Right renal pelvis (tissue), 4 donors: ENCODE measurements around the gene QKI. TPM values are rescaled to one million over a fixed set of nuclear protein-coding genes. Genes with fewer than 3 reads are reported as not detected.
A peak's percentile ranks its signal among the peaks of the same experiment; 100 is the strongest.

Source experiments
- DNase-seq, 4 donors: peaks; one replicate each; pipeline ENCODE4 v3.0.0-alpha.2; 2013; ENCODE audit warnings: low read depth in 4 of 4, low spot score in 3 of 4, missing footprints in 1 of 4
- polyA plus RNA-seq, 4 donors: library from polyadenylated mRNA; unstranded; fragments of 120-200 nt; gene quantifications; one replicate each; pipeline ENCODE4 v1.2.1, GENCODE V29; 2013; ENCODE audit not compliant: insufficient read length in 4 of 4

QKI gene
- polyA plus RNA-seq, 4 donors: 186 to 222 (median 210) TPM

DNA sequence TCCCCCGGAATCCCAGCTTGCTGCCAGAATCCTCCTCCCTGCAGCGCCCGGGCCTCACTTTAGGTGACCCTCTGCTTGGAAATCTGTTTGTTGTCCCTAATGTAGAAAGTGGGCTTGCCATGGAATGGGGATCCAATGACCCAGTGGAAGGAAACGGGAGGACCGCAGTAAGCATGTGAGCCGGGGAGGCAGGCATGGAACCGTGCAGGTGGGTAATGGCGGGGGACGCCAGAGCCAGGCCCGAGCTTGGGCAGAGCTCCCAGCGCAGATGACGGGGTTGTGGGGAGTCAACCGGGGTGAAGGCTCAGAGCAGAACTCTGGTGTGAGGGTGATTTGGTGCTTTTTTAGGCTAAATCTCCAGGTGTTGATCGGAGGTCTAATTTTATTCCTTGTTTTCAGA is 188.3 kb downstream of the QKI start:
- no peak for DNase-seq

DNA sequence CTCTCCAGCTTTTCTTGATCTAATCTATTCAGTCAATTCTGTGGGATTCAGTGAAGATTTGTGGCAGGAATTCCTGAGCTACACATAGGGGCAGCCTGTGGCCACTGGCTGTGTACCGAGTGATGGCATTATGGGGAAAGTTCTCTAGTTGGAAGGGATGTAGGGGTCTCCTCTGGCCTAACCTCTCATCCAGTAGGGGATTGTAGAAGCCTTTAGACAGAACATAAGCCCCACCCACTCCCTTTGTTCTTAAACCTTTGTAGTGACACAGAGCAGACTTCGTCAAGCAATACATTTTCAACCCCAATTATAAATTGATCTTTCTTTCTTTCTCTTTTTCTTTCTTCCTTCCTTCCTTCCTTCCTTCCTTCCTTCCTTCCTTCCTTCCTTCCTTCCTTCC is 188.9 kb downstream of the QKI start:
- no peak for DNase-seq

DNA sequence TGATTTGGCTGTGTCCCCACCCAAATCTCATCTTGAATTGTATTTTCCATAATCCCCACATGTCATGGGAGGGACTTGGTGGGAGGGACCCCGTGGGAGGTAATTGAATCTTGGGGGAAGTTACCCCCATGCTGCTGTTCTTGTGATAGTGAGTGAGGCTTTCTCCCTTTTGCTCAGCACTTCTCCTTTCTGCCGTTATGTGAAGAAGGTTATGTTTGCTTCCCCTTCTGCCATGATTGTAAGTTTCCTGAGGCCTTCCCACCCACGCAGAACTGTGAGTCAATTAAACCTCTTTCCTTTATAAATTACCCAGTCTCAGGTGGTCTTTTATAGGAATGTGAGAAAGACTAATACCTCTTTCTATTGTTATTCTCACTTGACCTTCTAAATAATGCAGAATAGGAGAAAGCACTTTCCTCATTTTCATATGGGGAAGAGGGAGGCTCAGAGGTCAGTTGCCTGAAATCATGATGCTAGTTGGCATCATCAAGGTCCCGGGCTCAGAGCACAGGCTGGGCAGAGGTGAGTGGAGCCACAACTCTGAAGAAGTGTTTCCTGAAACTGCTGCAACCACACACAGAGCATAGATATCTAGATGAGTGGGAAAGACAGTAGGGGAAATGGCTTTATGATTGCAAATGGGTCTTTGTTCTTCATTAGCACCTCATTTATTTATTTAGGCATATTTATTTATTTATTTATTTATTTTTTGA is 191.0 kb downstream of the QKI start:
- DNase-seq: no peak

DNA sequence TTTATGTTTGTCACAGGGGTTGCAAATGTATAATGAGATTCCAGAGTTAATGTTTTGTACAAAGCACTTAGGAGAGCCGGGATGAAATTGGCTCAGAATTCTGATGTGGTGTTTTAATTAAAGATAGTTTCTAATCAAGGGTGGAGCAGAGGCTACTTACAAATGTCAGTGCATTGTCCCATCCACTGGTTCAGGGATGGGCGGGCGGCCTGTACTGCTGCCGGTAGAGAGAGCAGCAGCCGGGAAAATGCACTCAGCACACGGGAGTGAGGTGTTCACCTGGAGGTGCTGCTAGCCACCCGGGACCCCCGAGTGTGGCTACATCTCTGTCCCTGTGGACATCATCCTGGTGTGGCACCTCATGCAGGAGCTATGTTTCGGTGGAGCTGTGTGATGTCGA is 193.3 kb downstream of the QKI start:
- DNase-seq: no peak

DNA sequence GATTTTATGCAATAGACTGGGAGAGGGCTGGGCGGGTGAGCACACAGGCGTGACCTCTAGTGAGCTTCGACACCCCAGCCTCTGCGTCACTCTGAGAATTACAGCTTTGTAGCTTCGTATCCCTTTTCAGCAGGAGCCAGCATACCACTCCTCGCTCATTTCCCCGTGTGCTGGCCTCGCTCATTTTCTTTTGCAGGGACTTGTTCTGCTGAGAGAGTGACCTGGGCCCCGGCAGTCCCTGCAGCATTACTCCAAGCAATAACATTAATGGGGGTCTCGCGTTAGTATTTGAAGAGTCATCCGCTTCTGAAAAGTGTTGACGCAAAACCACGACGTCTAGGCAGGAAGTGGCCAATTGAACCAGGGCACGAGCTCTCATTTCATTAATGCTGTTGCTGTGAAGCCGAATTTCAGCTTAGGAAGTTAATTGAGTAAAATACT is 193.7 kb downstream of the QKI start:
- peak in 1 of 4 donors; percentile 22 for DNase-seq

DNA sequence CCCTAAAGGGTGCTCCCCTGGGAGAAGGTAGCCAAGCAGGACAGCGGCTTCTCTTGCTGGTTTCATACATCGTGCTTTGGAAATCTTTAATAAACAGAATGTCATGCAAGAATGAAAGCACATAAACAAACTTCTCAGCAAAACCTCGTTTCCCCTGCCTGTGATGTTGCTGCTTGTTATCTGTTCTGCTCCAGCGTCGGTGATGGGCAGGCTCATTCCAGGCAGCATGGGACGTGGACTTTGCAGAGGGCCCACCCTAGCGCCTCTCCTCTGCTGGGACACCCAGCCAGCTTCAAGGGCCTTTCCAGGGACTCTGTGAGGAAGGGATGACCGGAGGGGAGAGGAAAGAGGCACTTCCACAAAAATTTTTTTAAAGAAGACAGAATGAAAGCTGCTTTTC is 197.7 kb downstream of the QKI start:
- no peak for DNase-seq

DNA sequence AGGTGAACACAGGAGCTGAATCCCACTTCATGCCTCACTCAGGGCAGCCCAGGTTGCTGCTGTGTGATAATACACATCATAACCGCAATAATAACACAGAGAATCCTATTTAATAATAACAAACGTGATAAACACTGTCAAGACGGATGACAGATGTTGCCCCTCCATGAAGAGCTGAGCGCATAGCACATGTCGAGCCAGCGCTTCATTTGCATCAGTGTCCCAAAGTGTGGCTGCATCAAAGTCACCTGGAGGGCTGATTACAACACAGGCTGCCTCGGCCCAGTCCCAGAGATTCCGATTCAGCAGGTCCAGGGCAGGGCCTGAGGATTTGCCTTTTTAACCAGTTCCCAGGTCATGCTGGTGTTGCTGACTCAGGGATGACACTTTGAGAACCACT is 198.5 kb downstream of the QKI start:
- DNase-seq: no peak

DNA sequence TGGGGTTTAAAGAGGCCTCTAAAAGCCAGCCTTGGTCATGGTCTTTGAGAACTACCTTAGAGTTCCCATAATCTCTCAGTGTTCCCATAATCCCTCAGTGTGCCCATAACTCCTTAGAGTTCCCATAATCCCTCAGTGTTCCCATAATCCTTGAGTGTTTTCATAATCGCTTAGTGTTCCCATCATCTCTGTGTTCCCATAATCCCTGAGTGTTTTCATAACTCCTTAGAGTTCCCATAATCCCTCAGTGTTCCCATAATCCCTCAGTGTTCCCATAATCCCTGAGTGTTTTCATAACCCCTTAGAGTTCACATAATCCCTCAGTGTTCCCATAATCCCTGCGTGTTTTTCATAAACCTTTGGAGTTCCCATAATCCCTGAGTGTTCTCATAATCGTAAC is 199.2 kb downstream of the QKI start:
- no peak for DNase-seq

DNA sequence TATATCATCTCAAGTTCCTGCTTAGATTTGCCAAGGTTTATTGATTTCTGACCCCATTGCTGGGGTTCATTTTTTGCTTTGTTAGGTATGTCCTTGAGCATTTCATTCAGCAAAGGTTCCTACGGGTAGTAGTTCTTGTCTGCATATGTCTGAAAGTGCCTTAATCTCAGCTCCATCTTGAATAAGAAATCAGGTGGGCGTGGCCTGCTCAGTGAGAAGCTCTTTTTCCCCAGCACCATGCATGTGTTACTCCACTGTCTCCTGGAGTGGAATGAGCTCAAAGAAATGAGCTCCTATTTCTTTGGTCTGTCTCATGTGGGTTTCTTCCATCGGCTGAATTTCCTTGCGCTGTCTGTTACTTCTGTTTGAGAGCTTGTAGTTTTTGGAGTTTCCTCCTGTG is 201.9 kb downstream of the QKI start:
- no peak for DNase-seq

DNA sequence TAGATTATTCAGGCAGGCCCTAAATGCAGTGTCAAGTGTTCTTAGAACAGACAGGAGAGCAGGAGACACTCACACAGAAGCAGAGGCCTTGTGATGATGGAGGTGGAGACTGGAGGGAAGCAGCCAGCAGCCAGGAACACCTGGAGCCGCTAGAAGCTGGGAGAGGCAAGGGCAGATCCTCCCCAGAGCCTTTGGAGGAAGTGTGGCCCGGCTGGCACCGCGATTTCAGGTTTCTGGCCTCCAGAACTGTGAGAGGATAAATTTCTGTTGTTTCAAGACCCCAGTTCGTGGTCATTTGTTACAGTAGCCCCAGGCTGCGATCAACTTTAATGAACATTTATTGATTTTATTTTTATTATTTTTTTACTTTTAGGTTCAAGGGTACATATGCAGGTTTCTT is 203.0 kb downstream of the QKI start:
- no peak for DNase-seq

DNA sequence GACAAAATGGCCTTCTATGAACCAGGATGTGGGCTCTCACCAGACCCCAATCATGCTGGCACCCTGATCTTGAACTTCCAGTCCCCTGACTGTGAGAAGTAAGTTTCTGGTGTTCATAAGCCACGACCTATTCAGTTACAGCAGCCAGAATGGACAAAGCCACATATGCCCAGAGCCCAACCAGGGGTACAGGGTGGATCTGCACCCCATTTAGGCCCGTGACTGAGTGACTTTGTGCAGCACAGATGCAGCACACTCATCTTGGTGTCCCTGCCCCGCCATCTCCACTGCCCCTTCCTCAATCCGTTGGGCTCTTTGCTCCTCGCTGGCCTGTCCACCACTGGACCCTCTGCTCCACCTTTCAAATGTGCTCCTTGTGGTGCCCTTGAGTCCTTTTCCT is 205.6 kb downstream of the QKI start:
- no peak for DNase-seq

DNA sequence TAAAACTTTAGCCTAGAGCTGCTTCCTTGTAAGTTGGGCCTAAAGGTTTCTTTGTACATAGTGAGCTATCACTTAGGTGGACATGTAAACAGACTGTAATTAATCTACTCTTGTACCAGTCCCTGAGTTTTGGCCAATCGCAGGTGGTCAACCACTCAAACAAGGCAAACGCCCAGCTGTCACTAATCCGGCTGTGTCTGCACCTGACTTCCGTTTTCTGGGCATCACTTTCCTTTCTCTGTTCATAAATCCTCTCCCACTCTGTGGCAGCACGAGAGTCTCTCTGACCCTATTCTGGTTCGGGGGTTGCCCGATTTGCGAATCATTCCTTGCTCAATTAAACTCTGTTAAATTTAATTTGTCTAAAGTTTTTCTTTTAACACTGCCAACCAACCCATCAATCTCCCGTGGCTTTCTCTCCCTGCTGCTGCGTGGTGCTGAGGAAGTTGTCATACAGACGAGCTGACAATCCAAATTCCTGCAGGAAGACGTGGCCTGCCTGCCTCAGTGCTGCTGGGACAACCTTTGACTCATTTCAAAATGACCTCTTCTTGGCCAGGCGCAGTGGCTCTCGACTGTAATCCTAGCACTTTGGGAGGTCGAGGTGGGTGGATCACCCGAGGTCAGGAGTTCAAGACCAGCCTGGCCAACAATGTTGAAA is 206.3 kb downstream of the QKI start:
- DNase-seq: no peak

DNA sequence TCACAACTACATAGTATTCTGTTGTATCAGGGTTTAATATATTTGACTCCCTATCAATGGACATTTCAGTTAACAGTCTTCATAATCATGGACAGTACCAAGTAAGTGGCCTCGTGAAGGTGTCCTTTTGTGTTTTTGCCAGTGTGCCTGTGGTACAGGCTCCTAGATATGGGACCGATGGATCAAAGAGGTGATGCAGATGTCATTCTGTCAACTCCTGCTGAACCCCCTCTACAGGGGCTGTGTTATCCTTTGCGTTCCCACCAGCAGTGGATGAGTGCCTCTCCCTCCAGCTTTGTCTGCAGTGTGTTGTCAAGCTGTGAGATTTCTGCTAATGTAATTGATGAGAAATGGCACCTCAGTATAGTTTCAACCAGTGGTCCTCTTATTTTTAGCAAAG is 210.7 kb downstream of the QKI start:
- no peak for DNase-seq

DNA sequence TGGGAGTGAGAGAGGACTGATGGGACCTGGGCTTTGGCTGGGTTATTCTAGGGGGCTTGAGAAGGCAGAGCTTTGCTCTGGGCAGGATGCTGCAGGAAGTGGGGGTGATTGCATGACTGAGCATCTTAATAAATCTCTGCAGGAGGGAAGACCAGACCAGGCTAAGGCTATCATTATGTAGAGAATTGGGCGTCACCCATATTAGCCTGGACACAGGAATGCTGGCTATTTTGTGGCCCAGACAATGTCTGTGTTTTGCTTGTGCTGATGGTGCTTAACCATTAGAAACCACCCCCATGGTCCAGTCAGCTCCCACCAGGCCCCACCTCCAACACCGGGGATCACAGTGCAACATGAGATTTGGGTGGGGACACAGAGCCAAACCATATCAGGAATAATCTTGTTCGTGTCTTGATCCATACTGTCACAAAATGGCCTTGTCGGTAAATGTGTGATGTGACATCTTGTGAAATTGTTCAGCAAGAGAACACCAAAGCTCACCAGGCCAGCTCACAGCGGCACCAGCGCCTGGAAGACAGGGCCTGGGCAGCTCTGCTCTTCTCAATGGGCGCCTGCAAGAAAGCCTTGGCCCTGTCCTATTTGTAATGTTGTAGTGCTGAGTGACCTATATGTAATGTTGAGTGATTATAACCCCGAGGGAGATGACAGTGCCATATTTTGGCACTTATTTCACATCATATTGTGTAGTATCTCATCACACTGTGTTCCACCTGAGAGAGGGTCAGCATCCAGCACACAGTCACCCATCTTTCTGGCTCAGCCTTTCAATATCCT is 211.8 kb downstream of the QKI start:
- no peak for DNase-seq

DNA sequence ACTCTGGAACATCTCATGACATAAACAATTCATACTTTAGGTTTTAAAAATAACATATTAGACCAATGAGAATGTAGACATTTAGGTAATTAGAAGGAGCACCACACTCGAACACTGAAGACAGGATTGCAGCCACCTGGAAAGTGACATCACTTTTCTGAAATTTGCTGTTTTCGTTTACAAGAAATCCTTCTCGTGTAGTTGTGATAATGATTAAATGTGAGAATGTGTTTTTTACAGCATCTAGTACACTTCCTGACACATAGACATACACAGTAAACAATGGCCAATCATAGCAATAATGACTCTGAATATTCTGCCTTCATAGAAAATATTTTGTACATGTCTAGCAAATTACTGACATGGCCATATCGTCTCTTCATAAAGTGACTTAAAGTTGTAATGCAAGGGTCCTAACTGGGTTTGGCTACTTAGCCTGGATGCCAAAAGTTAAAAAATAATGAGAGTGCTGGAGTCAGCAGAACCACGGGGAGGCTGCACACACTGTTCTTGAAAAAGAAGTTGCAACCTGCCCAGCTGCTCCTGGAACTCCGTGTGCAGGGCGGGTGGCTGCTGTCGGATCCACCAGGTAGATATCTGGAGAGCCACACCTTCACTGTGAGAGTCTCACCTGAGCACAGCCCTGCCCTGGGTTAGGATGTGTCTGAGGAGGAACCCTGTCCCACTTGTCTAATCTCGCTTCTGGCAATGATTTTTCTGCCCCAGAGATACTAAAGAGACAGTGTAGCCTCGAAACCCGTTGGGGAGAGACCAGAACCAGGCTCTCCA is 212.9 kb downstream of the QKI start:
- no peak for DNase-seq
